HCEC 1CT (cell line): ENCODE data around the gene COPS2.
A peak's percentile ranks its signal among the peaks of the same experiment; 100 is the strongest.
"Not testable (repeated sequence)": the region's sequence is repeated elsewhere in the genome, so short reads cannot be mapped to it uniquely, and the experiment has no call there.

Experiments used
- DNase-seq: peaks from one replicate; pipeline ENCODE4 v3.0.0-alpha.2; 2017

COPS2 gene

GRCh38 chr15:49101536-49101935, 53.9 kb downstream of the COPS2 start:
- peak; percentile 75 for DNase-seq

- no peak for DNase-seq
Observed at GRCh38 chr15:49096090-49096750, 59.2 kb downstream of the COPS2 start.

- no peak for DNase-seq
Observed at GRCh38 chr15:49094923-49095322, 60.5 kb downstream of the COPS2 start.

- DNase-seq = no peak
Observed at GRCh38 chr15:49093252-49094105, 61.9 kb downstream of the COPS2 start.

- DNase-seq = no peak
Observed at GRCh38 chr15:49088996-49089395, 66.4 kb downstream of the COPS2 start.

GRCh38 chr15:49085696-49086459, 69.5 kb downstream of the COPS2 start:
- DNase-seq = no peak

- no peak for DNase-seq
Observed at GRCh38 chr15:49084285-49084570, 71.2 kb downstream of the COPS2 start.

GRCh38 chr15:49083401-49084284, 71.8 kb downstream of the COPS2 start:
- peak; percentile 57 for DNase-seq

- DNase-seq = peak; percentile 87
Observed at GRCh38 chr15:49082960-49083359, 72.4 kb downstream of the COPS2 start.

GRCh38 chr15:49079340-49080039, 75.9 kb downstream of the COPS2 start:
- no peak for DNase-seq

- DNase-seq = no peak
Observed at GRCh38 chr15:49075881-49076280, 79.5 kb downstream of the COPS2 start.

- not testable (repeated sequence) for DNase-seq
Observed at GRCh38 chr15:49074589-49075287, 80.7 kb downstream of the COPS2 start.
